NCI-H187 (cell line): ENCODE measurements around the gene P2RY14.

Source experiments
- DNase-seq, 2 experiments: peaks; one replicate each; lab custom pipeline; 2025; lab: John Stamatoyannopoulos, UW

Gene P2RY14

DNA sequence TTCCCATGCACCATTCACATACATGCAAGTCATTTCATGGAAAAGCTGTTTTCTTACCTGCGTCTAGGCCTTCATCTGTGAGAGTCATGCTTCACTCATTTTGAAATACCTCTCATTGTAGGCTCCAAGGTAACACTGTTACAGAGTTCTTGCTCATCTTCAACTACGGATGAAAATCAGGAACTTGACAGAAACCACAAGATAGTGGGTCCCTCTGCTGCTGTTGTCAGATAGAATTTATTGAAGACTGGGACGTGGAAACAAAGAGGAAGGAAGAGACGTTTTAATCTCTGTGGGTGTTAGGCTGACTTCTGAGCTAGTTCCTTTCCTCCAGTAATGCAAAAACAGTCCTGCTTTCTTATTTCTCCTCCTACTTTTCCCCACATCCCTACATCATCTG lies at the start of gene P2RY14:
P2RY14 (minus strand) TSS at position 313 of the 400 bp plus-strand sequence. CDS start 64,226 bp downstream, outside the sequence.
- DNase-seq, result no peak

DNA sequence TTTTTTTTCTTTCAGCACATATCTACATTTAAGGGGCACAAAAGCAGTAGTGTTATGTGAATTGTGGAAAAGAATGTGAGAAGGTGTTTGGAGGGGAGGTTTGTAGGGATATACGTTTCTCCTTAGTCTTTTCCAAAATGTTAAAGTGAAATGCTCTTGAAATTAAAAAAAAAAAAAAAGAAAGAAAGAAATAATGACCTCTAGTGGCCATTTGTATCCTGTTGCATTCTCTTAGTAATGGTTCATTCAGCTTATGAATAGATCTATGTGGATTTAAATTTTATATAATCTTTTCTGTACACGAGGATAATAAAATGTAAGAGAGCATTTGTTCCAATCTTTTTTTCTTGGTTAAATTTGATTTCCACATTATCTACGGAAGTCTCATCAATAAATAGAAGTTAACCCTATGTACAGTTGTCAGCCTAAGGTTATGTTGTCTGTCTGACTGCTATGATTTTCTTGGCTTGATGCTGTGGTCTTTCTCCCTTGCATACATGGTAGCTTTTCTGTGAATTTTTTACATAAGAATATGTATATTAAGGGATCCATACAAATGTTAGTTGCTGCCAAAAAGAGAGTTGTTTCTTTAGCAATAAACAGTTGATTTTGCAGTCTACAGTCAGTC lies 49.3 kb upstream of the P2RY14 start:
- DNase-seq, result no peak

DNA sequence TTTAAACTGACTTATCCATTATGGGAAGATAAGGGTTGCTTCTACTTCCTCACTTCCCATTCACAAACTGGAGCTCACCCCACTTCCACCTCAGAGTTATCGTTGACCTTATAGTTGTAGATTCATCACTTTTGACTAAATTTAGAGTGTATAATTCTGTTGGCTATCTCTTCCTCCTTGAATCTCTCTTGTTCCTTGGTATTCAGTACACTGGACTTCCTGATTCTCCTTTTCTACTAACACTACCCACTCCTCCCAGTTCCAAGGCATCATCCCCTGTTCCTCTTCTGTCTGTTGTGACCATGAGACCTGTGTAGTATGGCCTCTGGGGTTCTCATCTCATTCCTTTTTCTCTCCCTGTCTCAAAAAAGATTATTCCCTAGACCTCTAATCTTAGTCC lies 44.2 kb upstream of the P2RY14 start:
- DNase-seq, result no peak

DNA sequence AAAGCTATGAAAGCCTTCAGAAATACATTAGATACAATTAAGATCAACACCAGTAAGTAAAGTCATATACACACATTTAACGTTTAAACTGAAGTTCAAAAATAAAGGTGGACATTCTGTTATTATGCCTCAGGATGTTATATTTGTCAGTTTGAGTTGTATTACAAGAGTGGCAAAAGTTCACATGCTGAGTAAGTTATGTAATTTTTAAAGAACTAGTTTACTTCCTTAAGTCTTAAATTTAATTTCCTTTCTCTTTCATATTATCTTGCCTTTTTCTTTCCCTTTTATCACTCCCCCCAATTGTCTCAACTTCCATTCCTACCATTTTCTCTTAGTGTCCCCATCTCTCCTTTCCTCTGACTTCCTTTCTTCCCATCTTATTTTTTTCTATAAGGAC lies 43.2 kb upstream of the P2RY14 start:
- DNase-seq, result no peak

DNA sequence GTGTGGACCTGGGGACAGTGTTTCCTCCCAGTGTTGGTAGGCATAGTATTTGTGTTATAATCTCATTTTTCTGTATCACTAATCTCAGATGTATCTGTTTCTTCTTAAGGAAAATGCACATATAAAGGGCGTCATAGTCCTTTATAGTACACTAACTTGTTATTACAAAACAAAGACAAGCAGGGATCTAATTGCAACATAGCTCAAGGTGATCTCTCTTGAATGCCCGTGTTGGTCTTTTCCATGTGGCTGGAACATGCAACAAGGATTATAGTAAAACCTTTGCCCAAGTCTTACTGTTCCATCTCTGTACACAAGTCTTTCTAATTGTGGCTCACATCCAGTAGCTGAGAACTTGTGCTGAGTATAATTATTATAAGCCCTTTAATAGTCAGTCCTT lies 41.8 kb upstream of the P2RY14 start:
- no peak for DNase-seq

DNA sequence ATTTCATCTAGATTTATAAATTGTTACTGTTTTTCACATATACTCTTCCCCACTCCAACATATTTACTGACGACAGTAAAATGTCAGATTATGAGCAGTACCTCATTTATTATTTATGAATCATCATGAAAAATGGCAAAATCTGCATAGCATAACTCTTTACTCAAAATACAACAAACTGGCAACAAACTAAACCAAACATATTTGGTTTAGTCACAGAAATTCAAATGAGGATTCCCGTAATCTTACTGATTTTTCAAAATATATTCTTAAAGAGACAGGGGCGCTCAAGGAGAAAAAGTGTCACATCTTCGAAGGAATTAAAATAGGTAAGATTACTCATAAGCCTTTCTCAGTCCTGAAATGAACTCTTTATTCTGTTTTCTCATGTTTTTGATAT lies 41.3 kb upstream of the P2RY14 start:
- DNase-seq, result no peak

DNA sequence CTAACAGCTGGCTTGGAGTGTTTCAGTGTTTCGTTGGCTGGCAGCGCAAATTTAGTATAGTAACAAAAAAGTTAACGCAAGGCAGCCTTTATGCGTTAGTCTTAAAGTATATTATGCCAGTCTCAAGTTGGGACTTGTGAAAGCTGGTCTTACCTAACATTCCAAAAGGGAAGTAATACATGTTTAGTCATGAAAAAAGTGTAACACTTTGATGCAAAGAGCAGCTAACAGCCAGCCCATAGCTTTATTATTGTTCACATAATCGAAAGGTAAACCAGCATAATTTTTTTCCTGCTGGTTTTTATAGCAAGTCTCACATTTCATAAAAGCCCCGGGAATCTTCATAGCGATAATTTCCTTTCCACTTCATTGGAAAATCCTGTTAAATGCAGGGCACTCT lies 40.6 kb upstream of the P2RY14 start:
- no peak for DNase-seq

DNA sequence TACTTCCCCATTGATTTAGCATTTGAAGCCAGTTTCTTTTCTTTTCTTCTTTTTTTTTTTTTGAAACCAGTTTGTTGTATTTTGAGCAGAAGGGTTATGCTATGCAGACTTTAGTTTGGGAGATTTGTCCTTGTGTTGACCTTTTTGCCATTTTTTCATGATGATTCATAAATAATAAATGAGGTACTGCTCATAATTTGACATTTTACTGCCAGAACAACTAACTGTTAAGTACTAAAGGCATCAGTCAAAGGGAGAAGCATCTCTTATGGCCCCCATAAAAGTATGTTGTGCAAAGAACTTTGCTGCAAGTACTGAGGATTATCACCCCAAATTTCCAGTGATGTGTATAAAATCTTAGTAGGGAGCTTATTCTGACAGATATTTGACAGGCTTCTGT lies 40.0 kb upstream of the P2RY14 start:
- DNase-seq, result no peak

DNA sequence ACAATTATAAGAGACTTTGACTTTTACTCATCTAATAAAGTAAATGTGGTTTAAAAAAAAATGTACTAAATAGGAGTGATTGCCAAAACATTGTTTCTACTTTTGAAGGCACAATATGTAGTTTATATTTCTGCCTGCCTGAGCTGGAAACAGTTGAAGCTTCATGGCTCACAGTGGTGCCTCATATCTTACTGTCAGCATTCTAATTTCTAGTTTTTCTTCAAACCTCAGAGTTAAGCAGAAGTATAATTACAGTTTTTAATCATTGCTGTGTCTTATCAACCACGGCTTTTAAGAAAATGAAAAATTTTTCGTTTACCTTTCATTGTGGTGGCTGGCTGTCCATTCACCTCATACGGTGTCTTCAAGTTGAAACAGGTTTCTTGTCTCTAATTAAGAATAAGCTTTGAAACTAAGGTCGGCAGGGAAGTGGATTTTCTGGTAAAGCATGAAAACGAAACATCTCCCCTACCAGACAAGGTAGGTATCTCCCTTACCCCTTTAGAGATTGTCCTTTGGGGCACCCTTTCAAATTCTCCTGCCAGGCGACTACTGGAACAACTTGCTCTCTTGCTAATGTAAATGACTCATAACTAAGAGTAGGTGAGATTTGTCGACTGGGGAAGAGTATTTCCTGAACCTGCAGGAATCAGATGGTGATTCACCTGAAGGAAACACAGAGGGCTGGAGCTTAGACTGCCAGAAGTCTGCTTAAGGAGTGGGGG lies 38.1 kb upstream of the P2RY14 start, which contains the start of gene GPR87:
GPR87 (minus strand) TSS at position 554 of the 725 bp plus-strand sequence. CDS start 16,720 bp downstream, outside the sequence.
- no peak for DNase-seq

DNA sequence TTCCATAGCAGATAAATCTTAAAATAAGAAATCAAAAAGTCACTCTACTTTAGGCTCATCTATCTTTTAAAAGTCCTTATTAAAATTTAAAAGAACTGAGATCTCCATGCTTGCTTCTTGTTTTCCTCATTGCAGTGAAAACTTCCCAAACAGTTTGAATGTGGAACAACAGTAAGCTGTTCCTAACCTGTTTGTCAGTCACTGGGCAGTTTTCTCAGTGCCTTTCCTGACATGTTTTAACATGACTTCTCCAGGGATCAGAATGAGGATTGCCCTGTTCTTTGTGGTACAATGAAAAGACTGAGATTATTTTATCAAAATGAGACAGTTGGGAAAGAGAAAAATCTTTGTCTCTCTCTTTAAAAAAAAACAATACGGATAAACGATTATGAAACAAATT lies 37.5 kb upstream of the P2RY14 start:
- no peak for DNase-seq

DNA sequence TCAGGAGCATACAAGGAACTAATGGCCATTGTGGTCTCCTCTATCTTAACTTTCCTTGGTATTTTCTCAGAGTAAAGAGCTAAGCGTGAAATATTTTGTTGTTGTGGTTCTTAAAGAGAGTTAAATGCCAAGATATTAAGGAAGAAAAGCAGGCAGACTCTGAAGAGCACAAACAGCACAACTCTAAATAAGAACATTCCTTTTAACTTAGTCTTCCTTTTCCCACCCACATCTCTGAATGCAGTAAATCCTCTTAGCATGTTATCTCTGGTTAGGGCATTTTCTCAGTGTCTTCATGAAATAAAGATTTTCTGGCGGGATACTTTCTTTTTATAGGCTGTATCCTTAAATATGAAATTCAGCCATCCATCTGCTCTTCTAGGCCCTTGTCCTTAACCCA lies 36.8 kb upstream of the P2RY14 start:
- DNase-seq, result no peak

DNA sequence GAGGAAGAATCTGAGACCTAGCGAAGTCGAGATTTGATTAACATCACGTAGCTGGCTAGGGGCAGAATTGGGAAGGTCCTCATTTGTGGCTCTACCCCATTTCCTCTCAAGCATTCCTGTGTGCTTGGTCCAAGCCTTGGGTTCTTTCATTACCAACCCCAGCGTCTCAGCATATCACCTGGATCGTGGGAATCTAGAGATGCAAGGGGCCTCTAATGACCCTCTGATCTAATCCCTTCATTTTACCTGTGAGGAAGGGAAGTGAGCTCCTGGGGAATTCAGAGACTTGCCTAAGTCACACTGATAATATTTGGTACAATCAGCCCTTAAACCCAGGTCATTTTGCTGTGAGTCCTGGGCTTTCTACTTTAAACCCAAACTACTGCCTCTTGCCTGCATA lies 36.3 kb upstream of the P2RY14 start:
- DNase-seq, result no peak

DNA sequence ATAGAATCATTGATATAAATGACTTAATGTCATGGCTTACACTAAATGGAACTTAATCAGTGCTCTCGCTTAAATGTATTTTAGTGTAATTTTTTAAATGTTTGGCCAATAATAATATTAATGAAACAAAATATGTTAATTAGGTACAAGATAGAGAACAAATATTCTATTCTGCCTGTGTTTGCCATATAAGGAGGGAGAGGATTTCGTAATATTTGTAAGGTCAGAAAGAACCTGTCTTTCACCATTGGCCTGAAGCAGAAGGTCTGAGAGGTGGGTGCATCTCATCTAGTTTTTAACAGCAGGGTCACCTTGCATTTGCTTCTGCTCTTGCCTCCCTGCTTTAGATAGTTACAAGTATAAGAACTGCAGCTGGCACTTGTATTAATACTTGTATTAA lies 35.8 kb upstream of the P2RY14 start:
- DNase-seq, result no peak

DNA sequence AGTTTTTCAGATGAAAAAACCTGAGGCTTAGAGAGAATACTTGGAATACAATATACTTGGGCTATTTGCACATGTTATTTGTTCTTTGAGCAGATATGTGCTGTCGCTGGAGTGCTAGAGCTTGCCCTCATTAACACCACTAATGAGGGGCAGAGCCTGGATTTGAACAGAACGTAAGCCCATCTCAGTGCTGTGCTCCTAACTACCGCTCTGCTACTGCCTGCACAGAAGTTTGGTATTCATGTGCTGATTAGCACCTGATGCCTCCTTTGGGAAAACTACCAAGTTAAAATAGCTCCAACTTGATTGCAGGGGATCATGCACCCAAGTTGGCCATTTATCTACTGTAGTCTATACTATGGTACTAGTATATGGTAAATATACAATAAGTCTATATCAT lies 34.6 kb upstream of the P2RY14 start:
- DNase-seq, result no peak

DNA sequence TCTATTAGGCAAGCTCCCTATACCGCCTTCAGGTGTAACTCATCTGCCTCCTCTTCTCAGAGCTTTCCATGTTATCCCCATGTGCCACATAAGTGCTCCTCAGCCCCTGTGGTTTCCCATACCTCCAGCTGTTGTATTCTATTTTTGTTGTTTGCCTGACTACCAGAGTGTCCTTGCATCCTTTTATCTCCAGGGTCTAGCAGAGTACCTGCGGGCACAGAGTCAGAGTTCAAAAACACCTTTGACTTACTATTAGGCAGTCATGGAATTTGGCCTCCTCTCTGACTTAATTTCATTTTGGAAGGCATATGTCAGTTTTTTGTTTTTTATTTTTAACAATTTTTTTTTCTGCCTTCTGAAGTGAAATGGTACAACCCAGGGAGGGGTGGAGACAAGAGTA lies 31.2 kb upstream of the P2RY14 start:
- DNase-seq, result no peak

DNA sequence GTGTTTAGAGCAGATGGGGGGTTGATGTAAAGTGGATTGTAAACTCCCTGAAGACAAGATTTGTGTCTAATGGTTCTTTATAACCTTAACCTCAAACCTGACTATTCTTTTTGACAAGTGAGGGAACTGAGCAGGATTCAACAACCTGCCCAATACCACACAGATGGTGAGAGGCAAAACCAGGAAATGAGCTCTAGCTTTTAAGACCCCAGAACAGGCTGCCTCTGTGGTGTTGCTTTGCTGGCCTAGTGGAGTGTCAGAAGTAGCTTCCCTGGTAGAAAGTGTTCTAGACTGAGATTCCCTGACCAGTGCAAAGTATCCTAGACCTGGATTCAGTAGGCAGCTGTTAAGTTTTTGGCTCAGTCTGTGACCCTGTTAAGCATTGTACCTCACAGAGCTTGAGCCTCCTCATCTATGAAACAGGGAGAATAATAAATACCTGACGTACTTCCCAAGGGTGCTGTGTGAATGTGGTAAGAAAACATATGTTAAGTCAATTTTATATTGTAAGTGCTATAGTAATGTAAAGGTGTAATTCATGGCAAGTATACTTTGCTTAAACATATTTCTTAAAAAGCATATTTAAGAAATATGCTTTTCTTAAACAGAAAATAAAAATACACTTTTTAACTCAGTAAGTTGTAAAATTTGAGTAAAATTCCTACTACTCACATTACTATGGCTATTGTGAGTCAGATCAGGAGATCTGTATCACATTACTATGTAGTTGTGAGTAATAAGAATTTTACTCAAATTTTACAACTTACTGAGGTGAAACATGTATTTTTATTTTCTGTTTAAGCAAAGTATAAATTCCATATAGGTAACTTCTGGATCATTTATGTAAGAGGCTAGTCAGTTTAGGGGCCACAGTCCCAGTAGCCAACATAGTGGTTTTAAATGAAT lies 29.5 kb upstream of the P2RY14 start:
- DNase-seq, result no peak

DNA sequence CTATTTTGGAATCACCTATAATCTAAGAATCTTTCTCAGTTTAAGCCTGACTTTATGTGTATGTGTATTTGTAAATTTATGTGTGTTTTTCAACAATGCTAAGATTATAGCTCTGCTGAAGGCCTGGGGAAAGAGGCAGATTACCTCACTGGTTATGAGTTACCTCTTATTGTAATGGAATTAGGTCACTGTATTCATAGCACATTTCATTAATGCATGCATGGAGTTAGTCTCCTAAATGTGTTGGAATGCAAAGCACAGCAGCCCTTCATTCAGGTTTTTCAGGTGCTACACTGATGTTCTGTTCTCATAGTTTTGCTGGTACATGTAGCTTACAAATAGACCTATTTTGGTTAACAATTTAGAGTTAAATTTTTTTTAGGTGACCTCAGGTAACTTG lies 28.8 kb upstream of the P2RY14 start:
- DNase-seq, result no peak

DNA sequence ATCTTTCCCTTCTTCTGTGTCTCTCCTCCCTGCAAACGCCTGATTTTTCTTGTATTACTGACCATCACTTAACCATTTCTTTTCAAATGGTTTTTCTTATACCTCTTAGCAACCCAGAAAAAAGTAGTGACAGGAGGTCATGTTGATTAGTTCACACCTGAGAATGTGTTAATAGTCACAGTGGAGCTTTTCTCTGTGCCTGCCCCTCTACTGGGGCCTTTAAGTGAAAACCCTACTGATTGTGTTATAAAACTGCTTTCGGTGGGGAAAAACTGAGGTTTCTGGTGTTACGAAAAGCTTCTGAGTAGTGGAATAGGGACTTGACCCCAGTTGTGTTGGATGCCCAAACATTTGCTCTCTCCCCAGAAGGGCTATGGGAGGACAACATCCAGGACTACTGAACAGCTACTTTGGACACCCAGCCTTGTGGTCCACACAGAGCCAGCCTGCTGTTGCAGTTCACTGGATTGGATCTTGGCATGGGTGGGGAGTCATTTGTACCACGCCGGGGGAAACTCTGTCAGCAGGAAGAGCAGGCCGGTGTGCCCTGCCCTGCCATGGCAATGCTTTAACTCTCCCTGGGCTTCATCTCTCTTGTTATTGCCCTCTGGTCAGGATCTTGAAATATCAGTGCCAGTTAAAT lies 27.9 kb upstream of the P2RY14 start:
- DNase-seq, result no peak

DNA sequence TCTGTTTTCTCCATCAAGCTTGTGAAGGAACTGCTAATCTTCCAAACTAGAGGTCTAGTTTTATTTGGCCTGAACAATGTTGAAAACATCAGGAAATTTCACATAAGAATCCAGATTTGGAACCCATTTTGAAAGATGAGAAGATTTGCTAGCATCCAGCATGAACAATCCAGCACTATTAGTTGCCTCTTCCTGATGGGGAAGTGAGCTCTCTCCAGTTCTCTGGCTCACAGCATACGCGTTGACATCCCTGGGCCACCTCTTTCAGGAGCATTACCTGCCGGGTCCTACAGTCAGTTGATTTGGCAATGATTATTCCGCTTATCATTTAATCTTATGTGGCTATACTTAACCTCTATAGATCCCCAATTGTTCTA lies 27.4 kb upstream of the P2RY14 start:
- no peak for DNase-seq

DNA sequence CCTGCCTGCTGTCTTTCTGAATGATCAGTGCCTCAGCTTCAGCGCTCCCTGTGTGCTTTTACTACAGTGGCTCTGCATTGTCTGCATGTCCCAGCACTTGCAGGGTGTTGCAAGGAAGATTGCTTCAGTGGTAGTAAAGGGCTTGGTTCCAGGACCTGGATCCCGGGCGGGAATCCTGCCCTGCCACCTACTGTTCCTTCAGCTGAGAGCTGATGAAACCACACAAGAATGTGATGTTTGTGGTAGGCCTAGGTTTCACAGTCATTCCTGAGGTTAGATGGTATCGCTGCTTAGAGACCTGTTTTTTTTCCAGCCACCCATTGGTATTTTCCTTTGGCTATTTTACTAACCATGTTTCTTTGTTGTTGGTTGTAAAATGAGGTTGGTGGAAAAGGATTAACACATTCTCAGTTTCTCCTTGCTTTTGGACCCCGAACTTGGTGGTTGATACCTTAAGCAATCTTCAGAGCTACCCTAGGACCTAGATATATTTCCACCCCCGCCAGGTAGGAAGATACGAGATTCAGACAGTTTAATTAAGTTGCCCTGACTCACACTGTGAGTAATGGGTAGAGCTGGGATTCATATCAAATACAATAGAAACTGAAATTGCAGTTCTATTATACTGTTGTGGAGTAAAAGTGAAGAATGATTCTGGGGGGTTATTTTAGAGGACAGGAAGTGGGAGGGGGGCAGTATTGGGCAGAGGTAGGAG lies 26.9 kb upstream of the P2RY14 start:
- DNase-seq, result no peak

DNA sequence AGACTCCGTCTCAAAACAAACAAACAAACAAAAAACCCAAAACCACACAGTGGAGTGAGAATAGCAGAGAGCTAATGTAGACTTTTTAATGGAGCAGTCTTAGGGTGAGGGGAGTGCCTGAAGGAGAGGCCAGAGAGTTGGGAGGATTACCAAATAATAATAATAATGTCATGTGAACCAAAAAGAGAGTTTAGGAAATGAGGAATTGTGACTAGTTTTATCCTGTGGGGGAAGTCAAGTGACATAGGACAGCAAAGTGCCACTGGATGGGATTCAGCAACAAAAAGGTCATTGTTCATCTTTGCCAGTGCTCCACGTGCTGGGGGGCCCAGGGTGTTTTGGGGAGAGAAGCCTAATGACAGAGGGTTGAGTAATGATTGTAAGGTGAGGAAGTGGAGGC lies 25.4 kb upstream of the P2RY14 start:
- no peak for DNase-seq

DNA sequence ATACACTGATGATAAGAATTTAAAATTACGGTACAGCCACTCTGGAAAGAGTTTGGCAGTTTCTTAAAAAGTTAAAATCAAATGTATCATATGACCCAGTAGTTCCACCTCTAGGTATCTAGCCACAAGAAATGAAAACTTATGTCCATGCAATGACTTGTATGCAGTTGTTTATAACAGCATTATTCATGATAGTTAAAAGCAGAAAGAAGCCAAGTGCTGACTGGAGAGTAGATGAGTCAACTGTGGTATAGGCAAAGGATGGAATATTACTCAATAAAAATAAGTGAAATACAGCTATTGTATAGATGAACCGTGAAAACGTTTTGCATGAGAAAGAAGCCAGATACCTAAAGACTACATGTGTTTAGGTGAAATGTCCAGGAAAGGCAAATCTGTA lies 23.4 kb upstream of the P2RY14 start:
- DNase-seq, result no peak
